Fibroblast of mammary gland (primary cell): ENCODE results near the gene SGIP1.

Experiments used
- DNase-seq: peaks from one replicate; pipeline ENCODE4 v3.0.0-alpha.2; 2010; ENCODE audit warnings: low read depth
- H3K4me3 ChIP-seq: 2 replicates; pipeline ENCODE4 v1.5.1; 2011; ENCODE audit warnings: low read depth, mild to moderate bottlenecking, low read length, moderate library complexity; ENCODE audit not compliant: control insufficient read depth
- TF ChIP-seq, protein P1 (sequence below): conservative IDR thresholded peaks from 2 replicates; pipeline ENCODE4 v1.5.1; 2011; ENCODE audit warnings: low read depth, low read length, inconsistent platforms; ENCODE audit not compliant: control insufficient read depth, insufficient read depth

Gene SGIP1

DNA sequence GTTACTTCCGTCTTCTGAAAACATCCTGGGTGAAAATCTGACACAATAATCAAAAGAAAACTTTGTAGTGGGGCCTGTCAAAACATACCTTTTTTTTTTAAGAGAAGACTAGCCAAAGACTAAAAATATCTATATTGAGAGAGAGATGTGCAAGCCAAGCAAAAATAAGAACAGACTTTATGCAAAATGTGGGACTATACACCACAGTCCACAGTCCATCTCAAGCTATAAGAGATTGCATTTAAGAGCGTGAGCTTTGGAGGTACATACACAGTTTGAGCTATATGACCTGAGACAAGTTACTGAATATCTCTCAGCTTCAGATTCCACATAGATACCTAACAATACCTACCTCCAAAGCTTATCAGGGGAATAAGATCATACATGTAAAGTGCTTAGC is 153.4 kb downstream of the SGIP1 start:
- TF ChIP-seq, protein P1, sequence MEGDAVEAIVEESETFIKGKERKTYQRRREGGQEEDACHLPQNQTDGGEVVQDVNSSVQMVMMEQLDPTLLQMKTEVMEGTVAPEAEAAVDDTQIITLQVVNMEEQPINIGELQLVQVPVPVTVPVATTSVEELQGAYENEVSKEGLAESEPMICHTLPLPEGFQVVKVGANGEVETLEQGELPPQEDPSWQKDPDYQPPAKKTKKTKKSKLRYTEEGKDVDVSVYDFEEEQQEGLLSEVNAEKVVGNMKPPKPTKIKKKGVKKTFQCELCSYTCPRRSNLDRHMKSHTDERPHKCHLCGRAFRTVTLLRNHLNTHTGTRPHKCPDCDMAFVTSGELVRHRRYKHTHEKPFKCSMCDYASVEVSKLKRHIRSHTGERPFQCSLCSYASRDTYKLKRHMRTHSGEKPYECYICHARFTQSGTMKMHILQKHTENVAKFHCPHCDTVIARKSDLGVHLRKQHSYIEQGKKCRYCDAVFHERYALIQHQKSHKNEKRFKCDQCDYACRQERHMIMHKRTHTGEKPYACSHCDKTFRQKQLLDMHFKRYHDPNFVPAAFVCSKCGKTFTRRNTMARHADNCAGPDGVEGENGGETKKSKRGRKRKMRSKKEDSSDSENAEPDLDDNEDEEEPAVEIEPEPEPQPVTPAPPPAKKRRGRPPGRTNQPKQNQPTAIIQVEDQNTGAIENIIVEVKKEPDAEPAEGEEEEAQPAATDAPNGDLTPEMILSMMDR: no peak
- no peak for DNase-seq
- H3K4me3 ChIP-seq: no peak overlapping the region

DNA sequence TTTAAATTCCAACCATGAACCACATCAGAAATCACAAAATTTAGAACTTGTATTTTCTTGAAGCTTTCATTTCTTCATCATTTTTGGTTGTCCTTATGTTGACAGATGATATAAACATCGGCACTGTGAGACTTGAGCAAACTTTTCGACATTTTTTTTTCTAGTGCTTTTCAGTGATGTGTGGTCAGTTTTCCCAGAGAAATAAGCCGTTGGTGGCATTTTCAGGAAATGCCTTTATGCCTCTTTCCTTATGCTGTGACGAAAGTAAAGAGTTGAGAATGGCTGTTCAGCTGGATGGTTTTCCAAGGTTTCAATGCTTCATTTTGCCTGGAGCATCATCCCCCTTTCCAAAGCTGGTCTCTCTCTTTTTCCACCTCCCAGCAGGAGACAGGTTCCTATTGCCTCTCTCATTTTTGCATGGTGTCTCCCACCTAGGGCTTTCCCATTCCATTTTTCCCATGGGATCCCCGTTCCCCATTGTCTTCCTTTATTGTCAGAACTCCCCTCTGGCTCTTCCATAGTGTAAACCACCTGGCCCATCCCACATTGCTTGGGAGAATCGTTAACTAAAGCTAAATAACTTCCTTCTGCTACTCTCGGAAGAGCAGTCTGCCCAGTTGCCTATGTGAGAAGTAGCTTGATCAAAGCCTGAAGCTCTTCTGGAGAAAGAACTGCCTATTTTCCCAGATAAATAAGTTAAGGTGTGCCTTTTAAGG is 156.9 kb downstream of the SGIP1 start:
- no peak for DNase-seq
- TF ChIP-seq, protein P1: no peak
- H3K4me3 ChIP-seq: no peak overlapping the region

DNA sequence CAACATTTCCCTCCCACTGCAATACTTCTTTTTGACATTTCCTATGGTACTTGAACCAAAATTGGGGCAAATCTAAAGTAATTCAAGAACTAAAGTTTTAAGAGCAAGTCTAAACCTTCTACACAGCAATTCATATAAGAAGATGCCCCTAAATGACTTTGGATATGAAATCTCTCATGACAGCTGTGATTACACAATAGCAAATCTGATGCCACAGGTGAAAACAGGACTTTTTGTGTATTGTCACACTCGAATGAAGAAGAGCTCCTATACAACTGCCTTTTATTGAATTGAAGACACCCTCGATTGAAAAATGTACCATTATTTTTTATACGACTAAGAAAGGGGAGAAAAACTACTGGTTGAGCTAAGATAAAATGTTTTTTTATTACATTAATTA is 158.7 kb downstream of the SGIP1 start:
- no peak for DNase-seq

DNA sequence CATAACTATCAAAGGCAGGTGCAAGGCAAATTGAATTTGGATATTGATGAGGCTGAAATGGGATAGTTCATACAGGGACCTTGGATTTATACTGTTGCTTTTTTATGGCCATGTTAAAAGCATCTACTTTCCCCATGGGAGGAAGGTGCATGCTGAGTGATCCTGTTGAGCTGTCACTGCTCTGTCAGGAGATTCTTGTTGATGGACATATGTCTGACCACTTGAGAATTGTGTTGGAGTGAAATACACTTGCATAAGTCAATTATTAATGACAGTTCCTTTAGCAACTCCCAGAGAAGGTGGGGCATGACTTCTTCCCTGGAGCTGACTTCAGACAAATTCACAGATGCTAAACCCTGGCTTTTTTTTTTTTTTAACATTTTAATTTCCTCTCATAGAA is 159.9 kb downstream of the SGIP1 start:
- no peak for DNase-seq
- TF ChIP-seq, protein P1: no peak
- H3K4me3 ChIP-seq: no peak overlapping the region

More for the DNA sequence above, 158.7 kb downstream of the SGIP1 start:
- TF ChIP-seq, protein P1: no peak
- H3K4me3 ChIP-seq: no peak overlapping the region

DNA sequence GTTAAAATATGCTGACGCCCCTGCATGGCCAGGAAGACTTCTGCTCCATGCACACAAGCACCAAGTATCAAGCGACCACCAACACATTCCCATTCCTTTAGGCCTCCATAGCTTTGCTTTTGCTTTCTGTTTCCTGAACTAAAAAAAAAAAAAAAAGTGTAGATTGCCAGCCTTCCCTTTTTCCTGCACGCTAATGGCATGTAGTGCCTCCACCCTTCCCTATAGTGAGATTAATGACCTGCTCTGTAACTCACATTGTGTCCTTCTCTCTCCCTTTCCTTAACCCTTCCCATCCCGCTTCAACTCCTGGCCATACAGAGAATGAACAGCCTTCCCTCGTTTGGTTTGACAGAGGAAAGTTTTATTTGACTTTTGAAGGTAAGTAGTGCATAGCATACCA is 161.2 kb downstream of the SGIP1 start:
- TF ChIP-seq, protein P1: no peak

DNA sequence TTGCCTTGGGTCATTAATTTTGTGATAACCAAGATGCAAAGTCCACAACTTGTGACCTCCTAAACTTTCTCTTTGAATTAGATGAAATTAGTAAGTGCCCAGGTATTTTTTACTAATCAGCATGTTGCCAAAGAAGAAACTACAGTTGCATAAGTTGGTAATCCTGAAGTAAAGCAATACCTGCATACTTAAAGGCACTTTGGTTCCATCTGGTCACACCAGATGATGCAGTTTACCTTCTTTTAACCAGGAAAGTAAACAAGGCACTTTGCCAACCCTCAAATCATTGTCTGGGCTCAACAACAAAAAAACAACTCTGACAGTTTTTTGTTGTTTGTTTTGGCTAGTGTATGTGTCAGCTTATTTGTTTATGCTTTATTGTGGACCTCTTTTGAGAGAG is 162.8 kb downstream of the SGIP1 start:
- no peak for DNase-seq
- H3K4me3 ChIP-seq: no peak overlapping the region
- TF ChIP-seq, protein P1: no peak

More for the DNA sequence above, 161.2 kb downstream of the SGIP1 start:
- no peak overlapping the region for H3K4me3 ChIP-seq
- no peak for DNase-seq
